HepG2 (cell line): Measurements from ENCODE around the gene PRR35. TPM values are rescaled to one million over a fixed set of nuclear protein-coding genes. Genes with fewer than 3 reads are reported as not detected.
A peak's percentile ranks its signal among the peaks of the same experiment; 100 is the strongest.

Experiments used
- FOXK1 ChIP-seq: sonication (generic); formaldehyde crosslinking; IDR thresholded peaks from 2 replicates; pipeline ENCODE4 v1.4.0; 2020; ENCODE audit warnings: low read depth, missing genetic modification reagents, borderline replicate concordance
- MTA1 ChIP-seq: sonication (generic); formaldehyde crosslinking; IDR thresholded peaks from 2 replicates; pipeline ENCODE4 v1.4.0; 2020; ENCODE audit warnings: missing genetic modification reagents, mild to moderate bottlenecking, borderline replicate concordance
- MXI1 ChIP-seq: IDR thresholded peaks from 3 replicates; pipeline ENCODE4 v1.6.1; 2012; ENCODE audit warnings: low read depth, low read length, inconsistent platforms, borderline replicate concordance
- PITX1 ChIP-seq: sonication (generic); formaldehyde crosslinking; IDR thresholded peaks from 2 replicates; pipeline ENCODE4 v1.5.1; 2020; ENCODE audit warnings: mild to moderate bottlenecking, missing genetic modification reagents
- TBX2 ChIP-seq: sonication (generic); formaldehyde crosslinking; IDR thresholded peaks from 2 replicates; pipeline ENCODE4 v1.5.0; 2020; ENCODE audit warnings: missing genetic modification reagents, mild to moderate bottlenecking, borderline replicate concordance
- YEATS4 ChIP-seq: sonication (generic); formaldehyde crosslinking; IDR thresholded peaks from 2 replicates; pipeline ENCODE4 v1.4.0; 2020; ENCODE audit warnings: missing genetic modification reagents, borderline replicate concordance
- ZNF468 ChIP-seq: sonication (generic); formaldehyde crosslinking; IDR thresholded peaks from 2 replicates; pipeline ENCODE4 v1.8.0; 2022; ENCODE audit warnings: mild to moderate bottlenecking, moderate library complexity, missing genetic modification reagents
- polyA plus RNA-seq, 8 experiments: library from polyadenylated mRNA; depleted of rRNA in 3 of 8; stranded (reverse) in 7 of 8; unstranded in 1 of 8; fragments of >200 nt; fragmentation: Illumina TruSeq in 4 of 8; extraction: Trizol in 4 of 8; gene quantifications; 2 replicates each; pipeline versions ENCODE4 v1.2.1 to v1.2.3, GENCODE V29; 2011 to 2016; ENCODE audit warnings: low read depth in 4 of 8, missing spikeins in 1 of 8, mixed read lengths in 1 of 8; ENCODE audit not compliant: insufficient read depth in 1 of 8
- total RNA-seq, 5 experiments: library from RNA; depleted of rRNA; stranded (reverse); fragments of >200 nt; fragmentation: Illumina TruSeq; extraction: Trizol; gene quantifications; 2 replicates each; pipeline ENCODE4 v1.2.3, GENCODE V29; 2016; ENCODE audit warnings: low read depth in 1 of 5
- TF ChIP-seq, protein P1 (sequence below): sonication (generic); formaldehyde crosslinking; IDR thresholded peaks from 2 replicates; pipeline ENCODE4 v1.5.1; 2020; ENCODE audit warnings: mild to moderate bottlenecking, missing genetic modification reagents, moderate library complexity
- TF ChIP-seq, protein P2 (sequence below): sonication (generic); formaldehyde crosslinking; IDR thresholded peaks from 2 replicates; pipeline ENCODE4 v1.4.0; 2020; ENCODE audit warnings: mild to moderate bottlenecking, missing genetic modification reagents
- TF ChIP-seq, protein P3 (sequence below): sonication (generic); formaldehyde crosslinking; IDR thresholded peaks from 2 replicates; pipeline ENCODE4 v1.5.0; 2020; ENCODE audit warnings: missing genetic modification reagents, mild to moderate bottlenecking, borderline replicate concordance
- TF ChIP-seq, protein P4 (sequence below): sonication (generic); formaldehyde crosslinking; IDR thresholded peaks from 2 replicates; pipeline ENCODE4 v1.4.0; 2020; ENCODE audit warnings: missing genetic modification reagents
- TF ChIP-seq, protein P5 (sequence below): sonication (generic); formaldehyde crosslinking; IDR thresholded peaks from 2 replicates; pipeline ENCODE4 v1.8.0; 2023; ENCODE audit warnings: mild to moderate bottlenecking, missing genetic modification reagents
- TF ChIP-seq, protein P6 (sequence below): sonication (generic); formaldehyde crosslinking; conservative IDR thresholded peaks from 2 replicates; pipeline ENCODE4 v1.5.0; 2020; ENCODE audit warnings: missing genetic modification reagents
- TF ChIP-seq, protein P7 (sequence below): sonication (generic); formaldehyde crosslinking; IDR thresholded peaks from 2 replicates; pipeline ENCODE4 v1.5.0; 2020; ENCODE audit warnings: mild to moderate bottlenecking, missing genetic modification reagents, borderline replicate concordance

The PRR35 gene
- total and polyA plus RNA-seq, 2 of the 13 experiments (the other 11 are each of a cell fraction or from before 2014, with no cell fraction given): 0.07 to 0.16 TPM

DNA sequence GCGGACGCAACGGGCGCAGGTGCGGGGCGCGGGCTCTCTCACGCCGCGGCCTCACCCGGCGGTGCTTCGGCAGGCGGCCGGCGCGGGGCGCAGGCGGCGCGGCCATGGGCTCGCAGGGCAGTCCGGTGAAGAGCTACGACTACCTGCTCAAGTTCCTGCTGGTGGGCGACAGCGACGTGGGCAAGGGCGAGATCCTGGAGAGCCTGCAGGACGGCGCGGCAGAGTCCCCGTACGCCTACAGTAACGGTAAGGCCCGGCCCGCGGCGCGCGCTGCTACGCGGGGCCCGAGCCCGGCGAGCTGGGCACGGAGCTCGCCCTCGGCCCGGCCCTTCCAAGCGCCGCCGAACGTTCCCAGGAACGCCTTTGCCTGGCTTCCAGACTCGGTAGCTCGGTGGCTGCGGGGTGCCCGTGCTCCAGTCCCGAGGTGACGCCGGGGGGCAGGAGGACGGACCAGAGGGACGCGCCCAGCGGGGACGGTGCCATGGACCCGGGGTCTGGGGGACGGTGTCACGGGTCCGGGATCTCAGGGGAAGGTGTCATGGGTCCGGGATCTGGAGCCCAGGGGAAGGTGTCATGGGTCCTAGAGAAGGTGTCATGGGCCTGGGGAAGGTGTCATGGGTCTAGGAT lies 30.1 kb downstream of the PRR35 start (continued):
- 0 out of 2 replicates have a peak, but pooled peaks have one; percentile 12 for TF ChIP-seq TBX2
- peak; percentile 67; the same call in 1 of the 2 replicates for TF ChIP-seq YEATS4
- no peak for TF ChIP-seq FOXK1 (CRISPR knock-in tag)
- TF ChIP-seq, protein P1, sequence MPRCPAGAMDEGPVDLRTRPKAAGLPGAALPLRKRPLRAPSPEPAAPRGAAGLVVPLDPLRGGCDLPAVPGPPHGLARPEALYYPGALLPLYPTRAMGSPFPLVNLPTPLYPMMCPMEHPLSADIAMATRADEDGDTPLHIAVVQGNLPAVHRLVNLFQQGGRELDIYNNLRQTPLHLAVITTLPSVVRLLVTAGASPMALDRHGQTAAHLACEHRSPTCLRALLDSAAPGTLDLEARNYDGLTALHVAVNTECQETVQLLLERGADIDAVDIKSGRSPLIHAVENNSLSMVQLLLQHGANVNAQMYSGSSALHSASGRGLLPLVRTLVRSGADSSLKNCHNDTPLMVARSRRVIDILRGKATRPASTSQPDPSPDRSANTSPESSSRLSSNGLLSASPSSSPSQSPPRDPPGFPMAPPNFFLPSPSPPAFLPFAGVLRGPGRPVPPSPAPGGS (CRISPR knock-in tag): 0 out of 2 replicates have a peak, but pooled peaks have one; percentile 58
- TF ChIP-seq, protein P2, sequence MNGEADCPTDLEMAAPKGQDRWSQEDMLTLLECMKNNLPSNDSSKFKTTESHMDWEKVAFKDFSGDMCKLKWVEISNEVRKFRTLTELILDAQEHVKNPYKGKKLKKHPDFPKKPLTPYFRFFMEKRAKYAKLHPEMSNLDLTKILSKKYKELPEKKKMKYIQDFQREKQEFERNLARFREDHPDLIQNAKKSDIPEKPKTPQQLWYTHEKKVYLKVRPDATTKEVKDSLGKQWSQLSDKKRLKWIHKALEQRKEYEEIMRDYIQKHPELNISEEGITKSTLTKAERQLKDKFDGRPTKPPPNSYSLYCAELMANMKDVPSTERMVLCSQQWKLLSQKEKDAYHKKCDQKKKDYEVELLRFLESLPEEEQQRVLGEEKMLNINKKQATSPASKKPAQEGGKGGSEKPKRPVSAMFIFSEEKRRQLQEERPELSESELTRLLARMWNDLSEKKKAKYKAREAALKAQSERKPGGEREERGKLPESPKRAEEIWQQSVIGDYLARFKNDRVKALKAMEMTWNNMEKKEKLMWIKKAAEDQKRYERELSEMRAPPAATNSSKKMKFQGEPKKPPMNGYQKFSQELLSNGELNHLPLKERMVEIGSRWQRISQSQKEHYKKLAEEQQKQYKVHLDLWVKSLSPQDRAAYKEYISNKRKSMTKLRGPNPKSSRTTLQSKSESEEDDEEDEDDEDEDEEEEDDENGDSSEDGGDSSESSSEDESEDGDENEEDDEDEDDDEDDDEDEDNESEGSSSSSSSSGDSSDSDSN (CRISPR knock-in tag): peak; percentile 83; the same call in 1 of the 2 replicates
- TF ChIP-seq, protein P3, sequence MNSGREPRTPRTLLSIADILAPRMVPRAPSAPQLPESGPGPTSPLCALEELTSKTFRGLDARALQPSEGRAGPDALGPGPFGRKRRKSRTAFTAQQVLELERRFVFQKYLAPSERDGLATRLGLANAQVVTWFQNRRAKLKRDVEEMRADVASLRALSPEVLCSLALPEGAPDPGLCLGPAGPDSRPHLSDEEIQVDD: peak; percentile 20; the same call in 1 of the 2 replicates
- TF ChIP-seq ZNF468 (CRISPR knock-in tag): 0 out of 2 replicates have a peak, but pooled peaks have one; percentile 47
- TF ChIP-seq, protein P4, sequence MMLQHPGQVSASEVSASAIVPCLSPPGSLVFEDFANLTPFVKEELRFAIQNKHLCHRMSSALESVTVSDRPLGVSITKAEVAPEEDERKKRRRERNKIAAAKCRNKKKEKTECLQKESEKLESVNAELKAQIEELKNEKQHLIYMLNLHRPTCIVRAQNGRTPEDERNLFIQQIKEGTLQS (CRISPR knock-in tag): no peak
- TF ChIP-seq, protein P5, sequence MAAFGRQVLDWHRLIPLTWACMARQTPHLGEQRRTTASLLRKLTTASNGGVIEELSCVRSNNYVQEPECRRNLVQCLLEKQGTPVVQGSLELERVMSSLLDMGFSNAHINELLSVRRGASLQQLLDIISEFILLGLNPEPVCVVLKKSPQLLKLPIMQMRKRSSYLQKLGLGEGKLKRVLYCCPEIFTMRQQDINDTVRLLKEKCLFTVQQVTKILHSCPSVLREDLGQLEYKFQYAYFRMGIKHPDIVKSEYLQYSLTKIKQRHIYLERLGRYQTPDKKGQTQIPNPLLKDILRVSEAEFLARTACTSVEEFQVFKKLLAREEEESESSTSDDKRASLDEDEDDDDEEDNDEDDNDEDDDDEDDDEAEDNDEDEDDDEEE: peak; percentile 36; the same call in 1 of the 2 replicates
- TF ChIP-seq, protein P6, sequence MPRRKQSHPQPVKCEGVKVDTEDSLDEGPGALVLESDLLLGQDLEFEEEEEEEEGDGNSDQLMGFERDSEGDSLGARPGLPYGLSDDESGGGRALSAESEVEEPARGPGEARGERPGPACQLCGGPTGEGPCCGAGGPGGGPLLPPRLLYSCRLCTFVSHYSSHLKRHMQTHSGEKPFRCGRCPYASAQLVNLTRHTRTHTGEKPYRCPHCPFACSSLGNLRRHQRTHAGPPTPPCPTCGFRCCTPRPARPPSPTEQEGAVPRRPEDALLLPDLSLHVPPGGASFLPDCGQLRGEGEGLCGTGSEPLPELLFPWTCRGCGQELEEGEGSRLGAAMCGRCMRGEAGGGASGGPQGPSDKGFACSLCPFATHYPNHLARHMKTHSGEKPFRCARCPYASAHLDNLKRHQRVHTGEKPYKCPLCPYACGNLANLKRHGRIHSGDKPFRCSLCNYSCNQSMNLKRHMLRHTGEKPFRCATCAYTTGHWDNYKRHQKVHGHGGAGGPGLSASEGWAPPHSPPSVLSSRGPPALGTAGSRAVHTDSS (CRISPR knock-in tag): 0 out of 2 replicates have a peak, but pooled peaks have one; percentile 70
- TF ChIP-seq MXI1: peak; percentile 11; the same call in 1 of the 3 replicates
- TF ChIP-seq, protein P7, sequence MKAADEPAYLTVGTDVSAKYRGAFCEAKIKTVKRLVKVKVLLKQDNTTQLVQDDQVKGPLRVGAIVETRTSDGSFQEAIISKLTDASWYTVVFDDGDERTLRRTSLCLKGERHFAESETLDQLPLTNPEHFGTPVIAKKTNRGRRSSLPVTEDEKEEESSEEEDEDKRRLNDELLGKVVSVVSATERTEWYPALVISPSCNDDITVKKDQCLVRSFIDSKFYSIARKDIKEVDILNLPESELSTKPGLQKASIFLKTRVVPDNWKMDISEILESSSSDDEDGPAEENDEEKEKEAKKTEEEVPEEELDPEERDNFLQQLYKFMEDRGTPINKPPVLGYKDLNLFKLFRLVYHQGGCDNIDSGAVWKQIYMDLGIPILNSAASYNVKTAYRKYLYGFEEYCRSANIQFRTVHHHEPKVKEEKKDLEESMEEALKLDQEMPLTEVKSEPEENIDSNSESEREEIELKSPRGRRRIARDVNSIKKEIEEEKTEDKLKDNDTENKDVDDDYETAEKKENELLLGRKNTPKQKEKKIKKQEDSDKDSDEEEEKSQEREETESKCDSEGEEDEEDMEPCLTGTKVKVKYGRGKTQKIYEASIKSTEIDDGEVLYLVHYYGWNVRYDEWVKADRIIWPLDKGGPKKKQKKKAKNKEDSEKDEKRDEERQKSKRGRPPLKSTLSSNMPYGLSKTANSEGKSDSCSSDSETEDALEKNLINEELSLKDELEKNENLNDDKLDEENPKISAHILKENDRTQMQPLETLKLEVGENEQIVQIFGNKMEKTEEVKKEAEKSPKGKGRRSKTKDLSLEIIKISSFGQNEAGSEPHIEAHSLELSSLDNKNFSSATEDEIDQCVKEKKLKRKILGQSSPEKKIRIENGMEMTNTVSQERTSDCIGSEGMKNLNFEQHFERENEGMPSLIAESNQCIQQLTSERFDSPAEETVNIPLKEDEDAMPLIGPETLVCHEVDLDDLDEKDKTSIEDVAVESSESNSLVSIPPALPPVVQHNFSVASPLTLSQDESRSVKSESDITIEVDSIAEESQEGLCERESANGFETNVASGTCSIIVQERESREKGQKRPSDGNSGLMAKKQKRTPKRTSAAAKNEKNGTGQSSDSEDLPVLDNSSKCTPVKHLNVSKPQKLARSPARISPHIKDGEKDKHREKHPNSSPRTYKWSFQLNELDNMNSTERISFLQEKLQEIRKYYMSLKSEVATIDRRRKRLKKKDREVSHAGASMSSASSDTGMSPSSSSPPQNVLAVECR: peak; percentile 67; the same call in 1 of the 2 replicates
- TF ChIP-seq MTA1 (CRISPR knock-in tag): no peak
- peak; percentile 29; the same call in 1 of the 2 replicates for TF ChIP-seq PITX1 (CRISPR knock-in tag)
